ENCODE results near the gene CYP27B1.

- no peak for TF ChIP-seq CTCF (IDR thresholded peaks at IDR 0.05; ENCODE audit: low read depth, low read length)
- TF ChIP-seq MAX (IDR thresholded peaks at IDR 0.05; ENCODE audit: low read depth, low read length) = no peak
- TF ChIP-seq POLR2A (IDR thresholded peaks at IDR 0.05; ENCODE audit: extremely low read depth, insufficient read length) = no peak
Observed at GRCh38 chr12:57813971-57814772, 47.3 kb upstream of the CYP27B1 start.
